ENCODE measurements around the gene BAHCC1.
A peak's percentile ranks its signal among the peaks of the same experiment; 100 is the strongest.

The BAHCC1 gene

GRCh38 chr17:81386646-81387099, 8.6 kb upstream of the BAHCC1 start (continued):
- TF ChIP-seq RARB (CRISPR knock-in tag; IDR thresholded peaks at IDR 0.05) = no peak
- TF ChIP-seq ZNF8 (CRISPR knock-in tag; IDR thresholded peaks at IDR 0.05) = no peak
- no peak for TF ChIP-seq ZFP30 (CRISPR knock-in tag; IDR thresholded peaks at IDR 0.05)

GRCh38 chr17:81387100-81388090, 7.9 kb upstream of the BAHCC1 start:
- TF ChIP-seq RARB (CRISPR knock-in tag; IDR thresholded peaks at IDR 0.05) = no peak
- TF ChIP-seq PPARA (CRISPR knock-in tag; IDR thresholded peaks at IDR 0.05; ENCODE audit: borderline replicate concordance) = no peak
- TF ChIP-seq CSRNP3 (CRISPR knock-in tag; IDR thresholded peaks at IDR 0.05) = no peak
- peak; percentile 2; the same call in 1 of the 3 replicates for ATAC-seq

- TF ChIP-seq CSRNP3 (CRISPR knock-in tag; IDR thresholded peaks at IDR 0.05) = no peak
- TF ChIP-seq ZNF8 (CRISPR knock-in tag; IDR thresholded peaks at IDR 0.05) = no peak
- TF ChIP-seq ZNF565 (CRISPR knock-in tag; conservative IDR thresholded peaks at IDR 0.05; ENCODE audit: low read depth) = no peak
- TF ChIP-seq ISL1 (CRISPR knock-in tag; IDR thresholded peaks at IDR 0.05) = no peak
- TF ChIP-seq ZFP3 (CRISPR knock-in tag; IDR thresholded peaks at IDR 0.05) = no peak
- ATAC-seq = no peak
Measured at GRCh38 chr17:81388091-81388611, 7.1 kb upstream of the BAHCC1 start.

GRCh38 chr17:81388612-81389367, 6.5 kb upstream of the BAHCC1 start:
- ATAC-seq = no peak
- TF ChIP-seq SNAI2 (CRISPR knock-in tag; IDR thresholded peaks at IDR 0.05) (no peak), TOX (CRISPR knock-in tag; IDR thresholded peaks at IDR 0.05; ENCODE audit: borderline replicate concordance) (no peak), POU6F1 (CRISPR knock-in tag; IDR thresholded peaks at IDR 0.05; ENCODE audit: borderline replicate concordance, low read depth) (no peak), ARNTL (CRISPR knock-in tag; IDR thresholded peaks at IDR 0.05; ENCODE audit: borderline replicate concordance, low read depth) (no peak), CSRNP3 (CRISPR knock-in tag; IDR thresholded peaks at IDR 0.05) (no peak), ZNF565 (CRISPR knock-in tag; conservative IDR thresholded peaks at IDR 0.05; ENCODE audit: low read depth) (no peak), PATZ1 (CRISPR knock-in tag; IDR thresholded peaks at IDR 0.05; ENCODE audit: borderline replicate concordance) (no peak), ZNF8 (CRISPR knock-in tag; IDR thresholded peaks at IDR 0.05) (no peak), TCF4 (CRISPR knock-in tag; IDR thresholded peaks at IDR 0.05; ENCODE audit: borderline replicate concordance) (no peak), CREB5 (CRISPR knock-in tag; IDR thresholded peaks at IDR 0.05; ENCODE audit: low read depth) (no peak), CSDC2 (CRISPR knock-in tag; IDR thresholded peaks at IDR 0.05) (no peak), ZC3H10 (CRISPR knock-in tag; IDR thresholded peaks at IDR 0.05) (no peak), TSHZ2 (CRISPR knock-in tag; IDR thresholded peaks at IDR 0.05) (no peak)

All from SK-N-SH treated with all-trans-retinoic acid at 6 μM for 48 hours (cell line).